ENCODE measurements around the gene PDPN. TPM values are rescaled to one million over a fixed set of nuclear protein-coding genes. Genes with fewer than 3 reads are reported as not detected.

The PDPN gene
- total and polyA plus RNA-seq, 2 experiments from 2014 or later, result 67.3 to 82.8 TPM

- Mint-ChIP-seq H3K4me1 (no peaks in the 10 kb centered on the region), H3K9me3 (peaks cover 11% of the 10 kb centered on the region), H3K4me3 (no peak overlapping the region), H3K27me3 (ENCODE audit: insufficient read depth, low read depth, poor library complexity) (no peaks in the 10 kb centered on the region), H3K27ac (no peak overlapping the region), H3K36me3 (ENCODE audit: low read depth) (no peaks in the 10 kb centered on the region)
- H3K9me2 ChIP-seq (ENCODE audit: insufficient read depth), result no peaks in the 10 kb centered on the region
- H3K79me2 ChIP-seq (replicated peaks; ENCODE audit: insufficient read depth), result no peaks in the 10 kb centered on the region
- H3K27me3 ChIP-seq (ENCODE audit: insufficient read depth), result no peaks in the 10 kb centered on the region
- no peaks in the 10 kb centered on the region for H4K20me1 ChIP-seq (replicated peaks; ENCODE audit: insufficient read depth)
- no peak overlapping the region for H3K4me3 ChIP-seq
- TF ChIP-seq, protein P1, sequence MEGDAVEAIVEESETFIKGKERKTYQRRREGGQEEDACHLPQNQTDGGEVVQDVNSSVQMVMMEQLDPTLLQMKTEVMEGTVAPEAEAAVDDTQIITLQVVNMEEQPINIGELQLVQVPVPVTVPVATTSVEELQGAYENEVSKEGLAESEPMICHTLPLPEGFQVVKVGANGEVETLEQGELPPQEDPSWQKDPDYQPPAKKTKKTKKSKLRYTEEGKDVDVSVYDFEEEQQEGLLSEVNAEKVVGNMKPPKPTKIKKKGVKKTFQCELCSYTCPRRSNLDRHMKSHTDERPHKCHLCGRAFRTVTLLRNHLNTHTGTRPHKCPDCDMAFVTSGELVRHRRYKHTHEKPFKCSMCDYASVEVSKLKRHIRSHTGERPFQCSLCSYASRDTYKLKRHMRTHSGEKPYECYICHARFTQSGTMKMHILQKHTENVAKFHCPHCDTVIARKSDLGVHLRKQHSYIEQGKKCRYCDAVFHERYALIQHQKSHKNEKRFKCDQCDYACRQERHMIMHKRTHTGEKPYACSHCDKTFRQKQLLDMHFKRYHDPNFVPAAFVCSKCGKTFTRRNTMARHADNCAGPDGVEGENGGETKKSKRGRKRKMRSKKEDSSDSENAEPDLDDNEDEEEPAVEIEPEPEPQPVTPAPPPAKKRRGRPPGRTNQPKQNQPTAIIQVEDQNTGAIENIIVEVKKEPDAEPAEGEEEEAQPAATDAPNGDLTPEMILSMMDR (conservative IDR thresholded peaks at IDR 0.05; ENCODE audit: low read depth in 2 of 2), result no peak
- TF ChIP-seq EZH2 (IDR thresholded peaks at IDR 0.05; ENCODE audit: low read depth, unreplicated experiment) (no peak), REST (IDR thresholded peaks at IDR 0.05; ENCODE audit: unreplicated experiment) (no peak)
- no peaks in the 10 kb centered on the region; the same call in 1 of the 2 replicates for H3K36me3 ChIP-seq (ENCODE audit: insufficient read depth)
- no peaks in the 10 kb centered on the region for H3F3A ChIP-seq (replicated peaks; ENCODE audit: low read depth)
- ATAC-seq (no peak), DNase-seq (ENCODE audit: low spot score) (no peak)
- H3K4me1 ChIP-seq (ENCODE audit: insufficient read depth), result no peaks in the 10 kb centered on the region
- no peak overlapping the region for H3K27ac ChIP-seq (ENCODE audit: low read depth)
- H3K4me2 ChIP-seq, result no peak overlapping the region
- H2AFZ ChIP-seq, result no peak overlapping the region
Observed at GRCh38 chr1:13651279-13651678, 67.6 kb downstream of the PDPN start.

GRCh38 chr1:13652238-13652637 is 68.6 kb downstream of the PDPN start:
- H4K20me1 ChIP-seq (replicated peaks; ENCODE audit: insufficient read depth), result no peaks in the 10 kb centered on the region
- H3K27me3 ChIP-seq (ENCODE audit: insufficient read depth), result no peaks in the 10 kb centered on the region
- ATAC-seq (no peak), DNase-seq (ENCODE audit: low spot score) (no peak)
- no peak overlapping the region for H3K27ac ChIP-seq (ENCODE audit: low read depth)
- no peak overlapping the region for H3K4me2 ChIP-seq
- no peaks in the 10 kb centered on the region for H3K9me2 ChIP-seq (ENCODE audit: insufficient read depth)
- no peaks in the 10 kb centered on the region for H3K79me2 ChIP-seq (replicated peaks; ENCODE audit: insufficient read depth)
- Mint-ChIP-seq H3K4me3 (no peak overlapping the region), H3K9me3 (peaks cover 19% of the 10 kb centered on the region), H3K27me3 (ENCODE audit: insufficient read depth, low read depth, poor library complexity) (no peaks in the 10 kb centered on the region), H3K27ac (no peak overlapping the region), H3K4me1 (no peaks in the 10 kb centered on the region), H3K36me3 (ENCODE audit: low read depth) (peaks cover 5% of the 10 kb centered on the region; the same call in 2 of the 3 replicates)
- no peaks in the 10 kb centered on the region; the same call in 1 of the 2 replicates for H3K36me3 ChIP-seq (ENCODE audit: insufficient read depth)
- H3K4me3 ChIP-seq, result no peak overlapping the region
- H2AFZ ChIP-seq, result no peak overlapping the region
- H3F3A ChIP-seq (replicated peaks; ENCODE audit: low read depth), result no peaks in the 10 kb centered on the region
- H3K4me1 ChIP-seq (ENCODE audit: insufficient read depth), result no peaks in the 10 kb centered on the region
- TF ChIP-seq POLR2AphosphoS5 (IDR thresholded peaks at IDR 0.05; ENCODE audit: low read depth), result no peak
- no peak for TF ChIP-seq ZNF462 (CRISPR knock-in tag; IDR thresholded peaks at IDR 0.05)
- no peak for TF ChIP-seq EZH2phosphoT487 (IDR thresholded peaks at IDR 0.05; ENCODE audit: unreplicated experiment)
- TF ChIP-seq ZNF331 (CRISPR knock-in tag; IDR thresholded peaks at IDR 0.05; ENCODE audit: low read depth), result no peak
- no peak for TF ChIP-seq ZNF114 (CRISPR knock-in tag; IDR thresholded peaks at IDR 0.05)
- no peak for TF ChIP-seq CREB1 (CRISPR knock-in tag; IDR thresholded peaks at IDR 0.05; ENCODE audit: low read depth)
- TF ChIP-seq JUNB (IDR thresholded peaks at IDR 0.05; ENCODE audit: unreplicated experiment), result no peak

Data from GM23338 (cell line).